ENCODE data around the gene KCTD18. TPM values are rescaled to one million over a fixed set of nuclear protein-coding genes. Genes with fewer than 3 reads are reported as not detected.

The KCTD18 gene
- total RNA-seq, 1 donor from 2014 or later = 12.6 TPM

Other genes with a start within 250 kb of the KCTD18 start
- gene SPATS2L, start 203.4 kb downstream of the KCTD18 start, total RNA-seq = 40.8 TPM
- gene SGO2, start 16.1 kb upstream of the KCTD18 start, total RNA-seq = 2.9 TPM
- 0.82 TPM for gene AOX1, start 75.9 kb upstream of the KCTD18 start, total RNA-seq